ENCODE measurements around the gene PLEKHM1. TPM values are rescaled to one million over a fixed set of nuclear protein-coding genes. Genes with fewer than 3 reads are reported as not detected.

PLEKHM1 gene
- total RNA-seq, 1 donor from 2014 or later = 27.4 TPM

DNA sequence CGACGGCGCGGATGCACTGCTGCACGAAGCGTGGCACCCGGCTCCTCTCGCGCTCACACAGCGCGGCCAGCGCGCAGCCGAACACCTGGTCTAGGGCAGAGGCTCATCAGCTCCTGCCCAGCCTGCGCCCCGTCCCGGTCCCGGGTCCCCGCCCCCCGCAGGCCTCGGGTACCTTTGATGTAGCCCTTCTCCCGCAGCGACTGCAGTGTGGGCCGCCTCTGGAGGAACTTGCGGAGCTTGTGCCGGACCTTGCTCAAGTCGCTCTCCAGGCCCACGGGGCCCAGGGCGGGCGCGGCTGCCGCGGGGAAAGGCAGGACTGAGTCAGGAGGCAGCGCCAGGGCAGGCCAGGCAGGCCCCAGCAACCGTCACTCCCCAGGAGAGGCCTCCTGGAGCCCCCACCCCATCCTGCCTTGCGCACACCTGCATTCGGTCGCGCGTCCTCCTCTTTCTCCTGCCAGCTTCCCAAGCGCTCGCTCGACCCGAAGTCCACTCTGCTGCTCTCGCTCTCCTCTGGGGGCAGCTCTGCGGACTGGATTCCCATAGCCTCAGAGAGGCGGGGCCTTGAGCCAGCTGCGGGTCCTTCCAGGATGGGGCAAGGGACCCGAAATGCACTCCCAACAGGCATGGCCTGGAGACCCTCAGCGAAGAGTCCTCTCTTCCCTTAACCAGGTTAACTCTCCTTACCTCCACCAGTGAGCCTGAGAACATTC lies 93.9 kb downstream of the PLEKHM1 start:
- no peak for DNase-seq

GRCh38 chr17:45395569-45396415 lies 94.7 kb downstream of the PLEKHM1 start:
- no peak for DNase-seq

DNA sequence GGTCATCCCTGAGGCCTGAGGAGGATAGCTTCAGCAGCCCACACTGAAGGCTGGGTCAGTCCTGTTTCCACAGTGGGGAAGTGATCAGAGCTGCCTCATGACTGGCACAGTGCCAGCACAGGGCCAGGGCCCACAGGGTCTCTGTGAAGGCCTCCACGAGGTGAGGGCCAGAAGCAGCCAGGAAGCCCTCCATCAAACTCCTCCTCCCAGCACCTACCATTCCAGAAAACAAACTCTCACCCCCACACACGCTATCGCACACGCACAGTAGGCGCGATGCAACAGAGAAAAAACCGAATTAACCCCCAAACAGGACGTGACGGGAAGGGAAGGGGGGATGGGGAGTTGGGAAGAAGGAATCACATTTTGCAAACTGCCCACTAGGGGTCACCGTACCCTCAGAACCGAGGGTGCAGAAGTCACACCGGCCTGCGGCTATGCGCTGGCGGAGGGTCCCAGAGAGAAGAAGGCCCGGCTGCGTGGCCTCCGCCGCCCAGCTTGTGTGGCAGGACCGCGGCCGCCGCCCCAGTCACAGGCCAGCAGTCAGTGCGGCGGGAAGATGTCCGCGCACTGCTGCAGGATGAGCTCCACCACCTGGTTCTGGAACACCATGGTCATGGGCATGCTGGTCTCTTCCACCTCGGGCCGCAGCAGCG lies 95.5 kb downstream of the PLEKHM1 start:
- DNase-seq = peak; percentile 90

GRCh38 chr17:45394564-45394912 lies 96.0 kb downstream of the PLEKHM1 start:
- no peak for DNase-seq

- DNase-seq = no peak
These were observed 96.4 kb downstream of the PLEKHM1 start for GRCh38 chr17:45394091-45394490.

DNA sequence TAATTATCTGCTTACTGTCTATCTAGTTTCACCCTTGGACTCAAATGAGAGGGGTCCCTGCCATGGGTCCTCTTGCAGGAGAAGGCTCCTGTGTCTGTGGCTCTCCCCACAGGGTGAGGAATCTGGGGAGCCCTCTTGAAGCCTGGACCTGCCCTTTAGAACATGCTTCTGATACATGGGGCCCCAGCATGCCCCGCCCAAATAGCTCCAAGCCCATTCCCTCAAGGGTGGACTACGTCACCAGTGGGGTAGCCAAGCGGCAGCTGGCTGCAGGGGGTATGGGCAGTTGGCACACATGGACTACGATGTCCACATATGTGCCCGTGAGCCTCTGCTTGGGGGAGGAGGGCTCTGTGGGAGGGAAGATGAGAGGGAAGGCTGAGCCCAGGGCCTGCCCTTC lies 97.1 kb downstream of the PLEKHM1 start:
- no peak for DNase-seq

GRCh38 chr17:45391918-45392317 lies 98.6 kb downstream of the PLEKHM1 start:
- no peak for DNase-seq

DNA sequence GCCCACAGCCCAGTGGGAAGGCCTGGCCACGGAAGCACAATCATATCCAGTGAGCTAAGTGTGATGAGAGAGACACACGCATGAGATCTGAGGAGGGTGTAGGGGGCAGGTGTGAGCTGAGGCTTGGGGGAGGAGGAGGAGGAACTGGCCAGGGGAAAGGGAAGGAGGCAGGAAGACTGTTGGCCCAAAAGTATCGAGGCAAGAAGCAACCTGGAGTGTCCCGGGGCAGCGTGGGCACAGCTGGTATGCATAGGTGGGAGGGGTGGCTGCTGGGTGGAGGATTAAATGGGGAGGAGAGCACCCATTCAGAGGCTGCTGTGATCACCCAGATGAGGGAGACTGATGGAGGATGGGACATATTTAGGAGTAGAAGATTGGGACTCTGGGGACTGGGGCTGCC lies 99.2 kb downstream of the PLEKHM1 start:
- no peak for DNase-seq

GRCh38 chr17:45389354-45389753 lies 101.2 kb downstream of the PLEKHM1 start:
- no peak for DNase-seq

- no peak for DNase-seq
These were observed 101.8 kb downstream of the PLEKHM1 start for GRCh38 chr17:45388604-45389325.

- no peak for DNase-seq
These were observed 102.8 kb downstream of the PLEKHM1 start for GRCh38 chr17:45387739-45388138.

GRCh38 chr17:45386178-45386577 lies 104.3 kb downstream of the PLEKHM1 start:
- DNase-seq = no peak

Other genes starting within 250 kb of the PLEKHM1 start
- 0.05 TPM in 1 of 2 replicates, not detected in the other for gene SPATA32, start 228.6 kb downstream of the PLEKHM1 start, total RNA-seq
- 3.2 and 4.1 TPM in 2 replicates for gene MAP3K14, start 173.7 kb downstream of the PLEKHM1 start, total RNA-seq
- 61.8 and 66.5 TPM in 2 replicates for gene ARHGAP27, start 57.9 kb downstream of the PLEKHM1 start, total RNA-seq

All from dermis blood vessel endothelial cell (primary cell).